Suprapubic skin (tissue), 4 donors: ENCODE data around the gene TGM3.

Experiments
- EP300 ChIP-seq: sonication (generic); formaldehyde crosslinking; IDR thresholded peaks from one replicate; pipeline ENCODE4 v1.6.1; 2017; ENCODE audit warnings: antibody characterized with exemption
- POLR2A ChIP-seq, 2 donors: fragments of 450-650 bp; IDR thresholded peaks; one replicate each; pipeline ENCODE4 v1.6.1; 2017; ENCODE audit warnings: antibody characterized with exemption in 2 of 2, mild to moderate bottlenecking in 2 of 2, moderate library complexity in 2 of 2
- POLR2AphosphoS5 ChIP-seq, 3 donors: sonication (generic); formaldehyde crosslinking; IDR thresholded peaks; one replicate each; pipeline ENCODE4 v1.6.1; 2017; ENCODE audit warnings: antibody characterized with exemption in 3 of 3
- TF ChIP-seq, protein P1 (sequence below), 2 donors: fragments of 200-600 bp in 1 of 2; fragments of 450-650 bp in 1 of 2; sonication (generic) in 1 of 2; IDR thresholded peaks; one replicate each; pipeline ENCODE4 v1.5.1; 2016 to 2019; ENCODE audit warnings: antibody characterized with exemption in 2 of 2, mild to moderate bottlenecking in 1 of 2, moderate library complexity in 1 of 2

DNA sequence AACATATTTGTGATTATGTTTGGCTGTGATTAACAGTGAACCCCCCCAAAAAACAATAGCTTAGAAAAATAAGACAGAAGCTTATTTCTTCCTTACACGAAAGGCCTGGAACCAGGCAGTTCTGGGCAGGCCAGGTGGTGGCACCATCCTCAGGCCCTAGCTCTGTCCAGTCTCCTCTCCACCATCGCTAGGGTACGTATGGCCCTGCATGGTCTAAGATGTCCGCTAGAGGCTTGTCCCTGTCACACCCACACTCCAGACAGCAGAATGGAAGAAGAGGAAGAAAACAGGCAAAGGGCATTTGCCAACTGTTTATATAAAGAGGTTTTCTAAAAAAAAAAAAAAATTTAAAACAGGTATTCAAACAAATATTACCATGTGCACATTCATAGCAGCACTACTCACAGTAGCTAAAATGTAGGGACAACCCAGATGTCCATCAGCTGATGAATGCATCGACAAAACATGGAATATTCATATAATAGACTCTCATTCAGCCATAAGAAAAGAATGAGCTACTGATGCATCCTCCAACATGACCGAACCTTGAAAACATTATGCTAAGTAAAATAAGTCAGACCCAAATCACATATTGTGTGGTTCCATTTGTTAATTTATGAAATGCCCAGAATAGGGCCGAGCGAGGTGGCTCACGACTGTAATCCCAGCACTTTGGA, 6.7 kb downstream of the TGM3 start:
- TF ChIP-seq, protein P1, sequence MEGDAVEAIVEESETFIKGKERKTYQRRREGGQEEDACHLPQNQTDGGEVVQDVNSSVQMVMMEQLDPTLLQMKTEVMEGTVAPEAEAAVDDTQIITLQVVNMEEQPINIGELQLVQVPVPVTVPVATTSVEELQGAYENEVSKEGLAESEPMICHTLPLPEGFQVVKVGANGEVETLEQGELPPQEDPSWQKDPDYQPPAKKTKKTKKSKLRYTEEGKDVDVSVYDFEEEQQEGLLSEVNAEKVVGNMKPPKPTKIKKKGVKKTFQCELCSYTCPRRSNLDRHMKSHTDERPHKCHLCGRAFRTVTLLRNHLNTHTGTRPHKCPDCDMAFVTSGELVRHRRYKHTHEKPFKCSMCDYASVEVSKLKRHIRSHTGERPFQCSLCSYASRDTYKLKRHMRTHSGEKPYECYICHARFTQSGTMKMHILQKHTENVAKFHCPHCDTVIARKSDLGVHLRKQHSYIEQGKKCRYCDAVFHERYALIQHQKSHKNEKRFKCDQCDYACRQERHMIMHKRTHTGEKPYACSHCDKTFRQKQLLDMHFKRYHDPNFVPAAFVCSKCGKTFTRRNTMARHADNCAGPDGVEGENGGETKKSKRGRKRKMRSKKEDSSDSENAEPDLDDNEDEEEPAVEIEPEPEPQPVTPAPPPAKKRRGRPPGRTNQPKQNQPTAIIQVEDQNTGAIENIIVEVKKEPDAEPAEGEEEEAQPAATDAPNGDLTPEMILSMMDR (IDR thresholded peaks at IDR 0.05): no peak
- TF ChIP-seq POLR2A (IDR thresholded peaks at IDR 0.05) (no peak), EP300 (no peak), POLR2AphosphoS5 (IDR thresholded peaks at IDR 0.05) (no peak)
